HepG2 (cell line): Measurements from ENCODE around the gene CLEC16A. TPM values are rescaled to one million over a fixed set of nuclear protein-coding genes. Genes with fewer than 3 reads are reported as not detected.

Experiments used
- ATAC-seq: fragments of 200-7000 bp; cut with Tn5 transposase; 3 replicates; pipeline ENCODE4 v1.9.1; 2020; ENCODE audit warnings: mild to moderate bottlenecking, moderate library complexity
- BruUV-seq: library from RNA; stranded (reverse); fragments of 400-500 nt; replicated peaks from 2 replicates; lab custom pipeline; 2021; lab: Mats Ljungman, UMichigan
- CTCF ChIA-PET: fragments of 300-600 bp; formaldehyde crosslinking; extraction: SDS; loops from one replicate; lab custom pipeline; 2021; ENCODE audit warnings: low total read pairs, inconsistent platforms, low intra/inter-chr PET ratio; lab: Yijun Ruan, JAX
- POLR2A ChIA-PET: fragments of 350-600 bp; sonication (Branson Sonifier 250); formaldehyde crosslinking; loops from one replicate; lab custom pipeline; 2020; ENCODE audit warnings: antibody characterized with exemption, inconsistent platforms; lab: Yijun Ruan, JAX
- DNase-seq: peaks from one replicate; pipeline ENCODE4 v3.0.0-alpha.2; 2015; ENCODE audit warnings: low spot score
- FAIRE-seq: peaks from 3 replicates; lab custom pipeline; 2011; peaks lifted over from hg19 to GRCh38; lab: Jason Lieb, UNC
- H2AFZ ChIP-seq: one replicate; pipeline ENCODE4 v1.6.1; 2011; ENCODE audit warnings: low read length, inconsistent platforms
- H3K27ac ChIP-seq: fragments of 300-600 bp; 3 replicates; pipeline ENCODE4 v1.8.0; 2011; ENCODE audit warnings: mixed run types, mild to moderate bottlenecking, mixed read lengths, low read length, inconsistent platforms; ENCODE audit not compliant: insufficient read depth; ENCODE audit errors: extremely low read length
- H3K27me3 ChIP-seq, 2 experiments: fragments of 200-600 bp in 1 of 2; 2 replicates in 1 of 2; 3 replicates in 1 of 2; pipeline versions ENCODE4 v1.6.0 to v1.8.0; 2011; ENCODE audit warnings: low read length in 2 of 2, mild to moderate bottlenecking in 2 of 2, moderate library complexity in 2 of 2, inconsistent platforms in 1 of 2; ENCODE audit not compliant: insufficient read depth in 2 of 2, control insufficient read depth in 1 of 2
- H3K36me3 ChIP-seq, 2 experiments: fragments of 200-600 bp in 1 of 2; replicated peaks in 1 of 2; 2 replicates in 1 of 2; 3 replicates in 1 of 2; pipeline versions ENCODE4 v1.5.1 to v1.8.0; 2011; ENCODE audit warnings: low read length in 2 of 2, inconsistent platforms in 1 of 2; ENCODE audit not compliant: insufficient read depth in 2 of 2, control insufficient read depth in 1 of 2
- H3K4me1 ChIP-seq: 2 replicates; pipeline ENCODE4 v1.5.1; 2012; ENCODE audit warnings: low read length, inconsistent platforms; ENCODE audit not compliant: insufficient read depth
- H3K4me2 ChIP-seq: 2 replicates; pipeline ENCODE4 v1.6.0; 2011; ENCODE audit warnings: low read depth, low read length, inconsistent platforms
- H3K4me3 ChIP-seq, 3 experiments: fragments of 200-600 bp in 1 of 3; sonication (generic), shearing (Covaris generic) in 1 of 3; replicated peaks in 1 of 3; 2 replicates each; pipeline ENCODE4 v1.5.1; 2011 to 2016; ENCODE audit warnings: low read length in 3 of 3, inconsistent platforms in 2 of 3, low read depth in 2 of 3, mild to moderate bottlenecking in 2 of 3, control low read depth in 1 of 3, mixed read lengths in 1 of 3; ENCODE audit not compliant: insufficient read depth in 1 of 3
- H3K79me2 ChIP-seq: one replicate; pipeline ENCODE4 v1.6.1; 2011; ENCODE audit warnings: low read length, inconsistent platforms; ENCODE audit not compliant: insufficient read depth
- H3K9ac ChIP-seq: 2 replicates; pipeline ENCODE4 v1.6.0; 2011; ENCODE audit warnings: mild to moderate bottlenecking, low read depth, low read length, inconsistent platforms; ENCODE audit not compliant: insufficient read depth
- H3K9me3 ChIP-seq: 2 replicates; pipeline ENCODE4 v1.5.1; 2012; ENCODE audit warnings: mild to moderate bottlenecking, low read length
- H4K20me1 ChIP-seq: 2 replicates; pipeline ENCODE4 v1.6.0; 2011; ENCODE audit warnings: inconsistent platforms, mild to moderate bottlenecking, low read length, moderate library complexity; ENCODE audit not compliant: insufficient read depth
- PCBP2 ChIP-seq: fragments of 200-400 bp; formaldehyde crosslinking; optimal IDR thresholded peaks from 2 replicates; pipeline ENCODE3; 2018; ENCODE audit warnings: low read length, low read depth; ENCODE audit not compliant: poor library complexity, severe bottlenecking
- RBM39 ChIP-seq: fragments of 200-400 bp; formaldehyde crosslinking; IDR thresholded peaks from one replicate; pipeline ENCODE4 v1.6.1; 2018; ENCODE audit warnings: antibody characterized with exemption, mild to moderate bottlenecking, low read depth, low read length; ENCODE audit not compliant: poor library complexity, severe bottlenecking
- SNAPC4 ChIP-seq: sonication (generic); formaldehyde crosslinking; IDR thresholded peaks from 2 replicates; pipeline ENCODE4 v1.4.0; 2020; ENCODE audit warnings: mild to moderate bottlenecking, missing genetic modification reagents
- TP53 ChIP-seq: sonication (generic); formaldehyde crosslinking; conservative IDR thresholded peaks from 2 replicates; pipeline ENCODE4 v1.4.0; 2020; ENCODE audit warnings: missing genetic modification reagents
- ZMYM4 ChIP-seq: sonication (generic); formaldehyde crosslinking; IDR thresholded peaks from 2 replicates; pipeline ENCODE4 v1.8.1; 2023; ENCODE audit warnings: mild to moderate bottlenecking, missing genetic modification reagents
- ZNF280B ChIP-seq: sonication (generic); formaldehyde crosslinking; IDR thresholded peaks from 2 replicates; pipeline ENCODE4 v1.5.0; 2020; ENCODE audit warnings: missing genetic modification reagents, mild to moderate bottlenecking, borderline replicate concordance
- ZNF776 ChIP-seq: sonication (generic); formaldehyde crosslinking; IDR thresholded peaks from 2 replicates; pipeline ENCODE4 v1.4.0; 2020; ENCODE audit warnings: mild to moderate bottlenecking, missing genetic modification reagents
- ZSCAN25 ChIP-seq: sonication (generic); formaldehyde crosslinking; IDR thresholded peaks from 2 replicates; pipeline ENCODE4 v1.8.0; 2022; ENCODE audit warnings: mild to moderate bottlenecking, missing genetic modification reagents
- WGBS: methylation state at CpG from one replicate; pipeline ENCODE4 v1.1.6; 2017; ENCODE audit warnings: low lambda C conversion rate; 5-methylcytosine and 5-hydroxymethylcytosine counted together
- in situ Hi-C: cut with HindIII; loops from 2 replicates; pipeline ENCODE4 v1.10.0; 2017; ENCODE audit warnings: low pct_unique_long_range_greater_than_20kb; ENCODE audit not compliant: extremely low pct_ligation_motif_present
- intact Hi-C: fragments of 100-400 bp; cut with micrococcal nuclease; formaldehyde crosslinking; loops from one replicate; pipeline ENCODE4 v1.10.0; 2022; ENCODE audit not compliant: unreplicated experiment
- polyA plus RNA-seq, 8 experiments: library from polyadenylated mRNA; depleted of rRNA in 3 of 8; stranded (reverse) in 7 of 8; unstranded in 1 of 8; fragments of >200 nt; fragmentation: Illumina TruSeq in 4 of 8; extraction: Trizol in 4 of 8; gene quantifications; 2 replicates each; pipeline versions ENCODE4 v1.2.1 to v1.2.3, GENCODE V29; 2011 to 2016; ENCODE audit warnings: low read depth in 4 of 8, missing spikeins in 1 of 8, mixed read lengths in 1 of 8; ENCODE audit not compliant: insufficient read depth in 1 of 8
- total RNA-seq, 5 experiments: library from RNA; depleted of rRNA; stranded (reverse); fragments of >200 nt; fragmentation: Illumina TruSeq; extraction: Trizol; gene quantifications; 2 replicates each; pipeline ENCODE4 v1.2.3, GENCODE V29; 2016; ENCODE audit warnings: low read depth in 1 of 5

CLEC16A gene
- total and polyA plus RNA-seq, 2 of the 13 experiments (the other 11 are each of a cell fraction or from before 2014, with no cell fraction given), result 8.5 to 10.3 TPM

GRCh38 chr16:11051879-11052808 is 107.8 kb downstream of the CLEC16A start:
- DNase-seq, result no peak
- in situ Hi-C loops (no loop called here), intact Hi-C loops (no loop called here)
- H3K4me1 ChIP-seq, result peaks cover 15% of the 10 kb centered on the region
- H3K9me3 ChIP-seq, result no peaks in the 10 kb centered on the region
- 89% methylated on average over 17 of the region's 17 CpGs for whole genome bisulfite sequencing
- no peaks in the 10 kb centered on the region for H3K79me2 ChIP-seq
- no peaks in the 10 kb centered on the region; a peak in 1 of 5 replicates for H3K27me3 ChIP-seq
- H3K27ac ChIP-seq, result no peak overlapping the region
- TF ChIP-seq ZNF280B (CRISPR knock-in tag) (0 out of 2 replicates have a peak, but pooled peaks have one; percentile 41), ZSCAN25 (CRISPR knock-in tag) (no peak)
- no peak overlapping the region for H3K4me3 ChIP-seq
- ChIA-PET POLR2A (no interaction called here), CTCF (no interaction called here)
- H3K4me2 ChIP-seq, result no peak overlapping the region
- no peak for FAIRE-seq
- no peak for ATAC-seq
- H3K9ac ChIP-seq, result no peak overlapping the region
- H2AFZ ChIP-seq, result no peak overlapping the region
- H3K36me3 ChIP-seq, result peaks cover 4 to 6% of the 10 kb centered on the region in 2 experiments; a peak in 4 of 5 replicates
- no TSS peak for BruUV-seq
- no peaks in the 10 kb centered on the region for H4K20me1 ChIP-seq

GRCh38 chr16:11053916-11054460 is 109.6 kb downstream of the CLEC16A start:
- DNase-seq (no peak), FAIRE-seq (no peak), ATAC-seq (no peak)
- no peak overlapping the region for H3K9ac ChIP-seq
- WGBS, result 97% methylated on average over 6 of the region's 6 CpGs
- no peak overlapping the region for H3K4me2 ChIP-seq
- no peaks in the 10 kb centered on the region for H4K20me1 ChIP-seq
- no peak overlapping the region for H3K4me3 ChIP-seq
- POLR2A ChIA-PET, result no interaction called here
- H3K79me2 ChIP-seq, result no peaks in the 10 kb centered on the region
- H3K4me1 ChIP-seq, result peaks cover 17% of the 10 kb centered on the region
- BruUV-seq, result no TSS peak
- intact Hi-C loops, result no loop called here
- CTCF ChIA-PET, result no interaction called here
- no peak overlapping the region for H2AFZ ChIP-seq
- no peaks in the 10 kb centered on the region for H3K9me3 ChIP-seq
- no peak overlapping the region for H3K27ac ChIP-seq
- no peaks in the 10 kb centered on the region for H3K27me3 ChIP-seq
- no peaks in the 10 kb centered on the region; a peak in 3 of 5 replicates for H3K36me3 ChIP-seq
- in situ Hi-C loops, result no loop called here
- TF ChIP-seq TP53 (CRISPR knock-in tag), result no peak
- TF ChIP-seq SNAPC4 (CRISPR knock-in tag), result no peak
- TF ChIP-seq ZNF776 (CRISPR knock-in tag), result 0 out of 2 replicates have a peak, but pooled peaks have one; percentile 39
- no peak for TF ChIP-seq RBM39
- no peak for TF ChIP-seq PCBP2
- TF ChIP-seq ZMYM4, result no peak
